Right ventricle myocardium inferior (tissue), 1 donor: ENCODE results near the gene RASL10B. TPM values are rescaled to one million over a fixed set of nuclear protein-coding genes. Genes with fewer than 3 reads are reported as not detected.

Experiments used
- ATAC-seq: fragments of 200-7000 bp; cut with Tn5 transposase; one replicate; pipeline ENCODE4 v1.9.1; 2020; ENCODE audit warnings: mild to moderate bottlenecking, moderate library complexity
- DNase-seq: peaks from one replicate; pipeline ENCODE4 v3.0.0; 2021; ENCODE audit errors: missing footprints
- intact Hi-C: fragments of 100-400 bp; cut with DNase I; formaldehyde crosslinking; loops from one replicate; pipeline ENCODE4 v1.11.0; 2022
- total RNA-seq: library from RNA; stranded (reverse); fragmentation: NEBNext Ultra II Directional; extraction: Animal tissue kit (Norgen Biotek cat#: 25700); gene quantifications from one replicate; pipeline ENCODE4 v1.2.1, GENCODE V29; 2021
- donor health status: DM: no; HTN: yes; CAD: no; lungs with severe emphysema.

The RASL10B gene
- total RNA-seq, 1 donor from 2014 or later, result 18.9 TPM

DNA sequence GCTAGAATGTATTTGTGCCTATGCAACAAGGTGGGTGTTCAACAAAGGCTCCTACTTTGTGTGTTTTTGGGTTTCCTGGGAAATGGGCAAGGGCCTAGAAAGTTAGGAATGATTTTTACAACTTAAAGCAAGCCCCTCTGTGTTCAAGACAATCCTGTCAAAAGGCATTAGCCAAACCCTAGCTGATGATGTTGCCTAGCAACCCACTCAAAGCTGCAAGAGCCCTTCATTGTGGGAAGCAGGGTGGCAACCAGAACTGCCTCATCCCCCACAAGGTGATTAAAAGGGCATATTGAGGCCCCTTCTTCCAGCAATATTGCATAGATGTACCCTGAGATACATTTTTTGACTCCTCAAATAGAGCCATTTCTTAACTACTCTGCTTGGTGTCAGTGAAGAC is 16.0 kb upstream of the RASL10B start:
- ATAC-seq (no peak), DNase-seq (no peak)
- intact Hi-C loops, result no loop called here

GRCh38 chr17:35716173-35716572 is 15.3 kb upstream of the RASL10B start:
- intact Hi-C loops, result no loop called here
- ATAC-seq, result no peak

GRCh38 chr17:35716897-35717465 is 14.5 kb upstream of the RASL10B start:
- ATAC-seq (peak; percentile 63), DNase-seq (no peak)
- intact Hi-C loops, result no loop called here

More at GRCh38 chr17:35716173-35716572, 15.3 kb upstream of the RASL10B start:
- DNase-seq, result no peak

DNA sequence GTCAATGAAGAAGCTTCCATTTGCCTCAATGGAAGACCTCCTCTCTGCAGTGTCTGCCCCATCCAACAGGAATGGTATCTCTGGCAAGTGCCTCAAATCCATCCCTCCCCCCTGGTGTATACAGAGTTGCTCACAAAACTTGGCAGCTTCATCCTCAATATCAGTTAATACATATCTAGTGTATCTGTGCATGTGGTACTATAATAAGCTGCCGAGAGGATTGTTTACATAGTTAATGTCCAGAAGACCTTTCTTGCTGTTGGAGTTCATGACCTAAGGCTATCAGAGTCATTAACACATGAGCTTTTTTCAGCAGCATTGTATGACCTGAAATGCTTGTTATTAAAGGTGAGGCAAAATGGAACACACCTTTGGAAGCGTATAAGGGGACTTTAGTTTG is 14.0 kb upstream of the RASL10B start:
- intact Hi-C loops, result no loop called here
- DNase-seq, result no peak
- peak; percentile 42 for ATAC-seq

DNA sequence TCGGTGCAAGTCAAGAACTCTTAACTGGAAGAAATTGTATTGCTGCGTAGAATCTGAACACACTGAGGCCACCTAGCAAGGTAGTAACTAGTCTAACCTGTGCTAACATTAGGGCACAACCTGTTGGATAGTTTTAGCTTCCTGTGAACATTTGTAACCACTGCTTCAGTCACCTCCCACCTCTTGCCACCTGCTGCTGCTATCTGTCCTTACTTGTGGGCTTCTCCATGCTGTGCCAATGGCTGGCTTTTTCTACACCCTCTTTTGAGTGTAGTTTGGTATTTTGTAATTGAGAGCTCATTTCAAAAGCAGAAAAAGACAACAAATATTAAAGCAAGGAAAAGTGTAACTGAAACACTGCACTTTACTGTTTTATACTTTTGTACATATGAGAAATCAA is 7.7 kb upstream of the RASL10B start:
- ATAC-seq, result no peak
- intact Hi-C loops, result no loop called here
- no peak for DNase-seq

- DNase-seq, result no peak
- ATAC-seq, result no peak
- intact Hi-C loops, result no loop called here
Observed at GRCh38 chr17:35725058-35725457, 6.4 kb upstream of the RASL10B start.

GRCh38 chr17:35725802-35726126 is 5.7 kb upstream of the RASL10B start:
- ATAC-seq, result no peak
- intact Hi-C loops, result no loop called here
- DNase-seq, result no peak

DNA sequence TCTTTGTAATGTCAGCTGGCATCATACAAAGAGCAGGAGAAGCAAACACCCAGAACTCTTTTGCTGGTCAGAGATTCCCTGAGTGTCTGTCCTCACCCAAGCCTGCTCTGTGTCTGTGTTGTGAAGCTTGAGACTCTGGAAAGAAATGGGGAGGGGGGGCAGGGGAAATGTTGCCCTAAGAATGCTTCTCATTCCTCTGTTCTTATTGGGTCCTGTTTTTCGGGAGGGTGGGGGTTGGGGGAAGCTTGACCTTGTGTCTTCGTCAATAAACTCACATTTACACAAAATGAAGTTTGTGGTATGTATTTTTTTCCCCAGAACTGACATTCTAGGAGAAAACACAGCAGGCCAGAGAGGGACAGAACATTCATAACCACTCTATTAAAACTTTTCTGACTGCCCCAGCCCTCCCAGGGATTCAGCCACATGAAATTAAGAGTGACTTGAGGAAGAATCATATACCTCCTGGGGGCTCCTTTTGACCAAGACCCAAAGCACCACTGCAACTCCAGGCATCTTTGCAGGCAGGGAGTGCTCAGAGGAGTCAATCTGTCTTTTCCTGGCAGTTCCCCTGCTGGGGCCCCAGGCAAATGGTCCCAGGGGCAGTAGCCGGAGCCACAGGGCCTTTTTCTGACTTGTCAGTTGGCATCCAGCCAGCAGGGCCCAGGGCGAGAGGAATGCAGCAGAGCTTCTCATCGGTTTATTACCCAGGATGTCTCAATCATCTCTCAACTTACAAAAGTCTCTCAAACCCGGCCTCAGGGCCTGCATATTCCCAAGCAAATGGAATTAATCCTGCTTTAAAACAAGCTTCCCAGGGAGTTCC is 5.1 kb upstream of the RASL10B start:
- intact Hi-C loops, result no loop called here
- DNase-seq (no peak), ATAC-seq (no peak)

DNA sequence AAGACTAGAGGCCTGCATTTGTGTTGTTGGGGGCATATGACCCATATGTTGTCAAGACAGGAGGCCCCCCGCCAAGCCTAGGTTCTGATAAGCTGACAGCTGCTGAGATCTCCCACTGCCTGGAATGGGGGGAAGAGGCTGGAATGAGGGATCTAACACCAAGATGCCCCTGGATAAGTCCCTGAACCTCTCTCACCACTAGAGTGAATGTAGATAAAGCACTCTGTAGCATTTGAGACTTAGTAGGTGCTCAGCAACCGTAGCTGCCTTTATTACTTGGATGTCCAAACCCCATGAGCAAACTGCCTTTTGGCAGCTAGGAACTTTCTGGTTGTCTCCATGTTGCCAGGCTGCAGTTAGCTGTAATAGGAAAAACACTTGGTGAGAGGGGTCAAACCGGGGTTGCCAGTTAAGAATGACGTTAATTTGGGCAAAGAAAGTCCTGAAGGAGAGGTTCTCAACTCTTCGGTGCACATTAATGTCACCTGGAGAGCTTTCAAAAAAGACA is 4.4 kb upstream of the RASL10B start:
- ATAC-seq (no peak), DNase-seq (no peak)
- intact Hi-C loops, result no loop called here

- ATAC-seq, result no peak
- intact Hi-C loops, result no loop called here
- DNase-seq, result no peak
Observed at GRCh38 chr17:35727635-35728034, 3.8 kb upstream of the RASL10B start.

GRCh38 chr17:35728551-35728950 is 2.9 kb upstream of the RASL10B start:
- ATAC-seq (no peak), DNase-seq (no peak)
- intact Hi-C loops, result no loop called here

- DNase-seq (no peak), ATAC-seq (no peak)
- intact Hi-C loops, result no loop called here
Observed at GRCh38 chr17:35729405-35729833, 2.0 kb upstream of the RASL10B start.

DNA sequence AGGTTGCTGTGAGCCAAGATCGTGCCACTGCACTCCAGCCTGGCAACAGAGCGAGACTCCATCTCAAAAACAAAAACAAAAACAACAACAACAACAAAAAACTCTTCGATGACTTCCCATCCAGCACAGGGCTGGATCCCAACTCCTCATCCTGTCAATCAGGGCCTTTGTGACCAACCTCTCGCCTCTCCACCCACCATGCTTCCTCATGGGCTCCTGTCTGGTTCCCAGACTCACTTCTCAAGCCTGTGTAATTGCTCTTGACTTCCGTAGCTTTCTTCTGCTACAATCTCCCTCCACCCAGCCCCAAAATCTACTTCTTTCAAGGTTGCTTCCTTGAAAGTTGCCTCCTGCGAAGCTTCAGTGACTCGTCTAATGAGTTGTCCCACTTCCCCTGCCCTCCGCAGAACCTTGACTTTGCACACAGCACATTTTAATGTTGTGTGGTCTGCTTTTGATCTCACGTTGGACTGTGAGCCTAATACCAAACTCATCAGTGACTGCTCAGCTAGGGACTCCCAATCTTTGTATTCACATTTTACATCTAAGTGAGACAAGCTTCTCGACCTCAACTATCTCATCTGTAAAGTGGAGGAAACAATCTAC is 936 bp upstream of the RASL10B start:
- ATAC-seq (no peak), DNase-seq (no peak)
- intact Hi-C loops, result no loop called here

DNA sequence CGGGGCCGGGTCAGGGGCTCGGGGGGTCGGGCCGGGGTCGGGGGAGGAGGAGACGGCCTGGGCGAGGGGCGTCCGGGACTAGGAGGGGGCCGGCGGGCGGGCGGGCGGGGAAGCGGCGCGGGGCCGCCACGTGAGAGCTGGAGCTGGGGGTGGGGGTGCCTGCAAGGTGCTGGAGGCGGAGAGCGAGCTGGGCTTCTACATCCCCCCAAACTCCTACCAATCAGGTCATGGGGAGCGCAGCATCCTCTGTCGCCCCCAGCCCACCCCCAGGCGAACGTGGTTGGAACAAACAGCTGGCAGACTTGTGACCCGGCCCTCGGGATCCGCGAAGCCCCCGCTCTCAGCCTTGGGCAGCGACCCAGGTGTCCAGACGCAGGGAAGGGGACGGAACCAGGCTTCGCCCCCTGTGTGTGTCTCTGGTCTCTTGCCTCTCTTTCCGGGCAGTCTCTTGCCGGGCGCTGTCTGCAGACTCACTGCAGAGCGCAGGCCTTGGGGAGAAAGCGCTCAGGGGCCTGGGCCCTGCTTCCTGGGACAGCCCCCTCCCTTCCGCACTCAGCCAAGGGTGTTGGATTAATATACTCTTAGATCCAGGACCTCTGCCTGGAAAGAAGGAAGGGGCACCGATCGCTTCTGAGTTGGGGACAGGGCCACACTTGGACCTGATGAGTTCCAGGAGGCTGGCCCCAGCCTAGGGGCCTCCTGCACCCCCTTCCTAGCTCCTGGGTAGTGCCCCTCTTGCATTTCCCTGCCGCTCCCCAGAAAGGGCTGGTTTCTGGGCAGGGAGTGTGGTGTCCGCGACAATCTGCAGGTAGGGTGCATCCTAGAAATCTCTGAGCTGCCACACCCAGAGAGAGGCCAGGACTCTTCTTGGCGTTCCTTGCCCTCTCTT is 722 bp downstream of the RASL10B start:
- intact Hi-C loops, result no loop called here
- DNase-seq (no peak), ATAC-seq (peak; percentile 38)

GRCh38 chr17:35732806-35733136 is 1.3 kb downstream of the RASL10B start:
- intact Hi-C loops, result no loop called here
- DNase-seq (no peak), ATAC-seq (no peak)

DNA sequence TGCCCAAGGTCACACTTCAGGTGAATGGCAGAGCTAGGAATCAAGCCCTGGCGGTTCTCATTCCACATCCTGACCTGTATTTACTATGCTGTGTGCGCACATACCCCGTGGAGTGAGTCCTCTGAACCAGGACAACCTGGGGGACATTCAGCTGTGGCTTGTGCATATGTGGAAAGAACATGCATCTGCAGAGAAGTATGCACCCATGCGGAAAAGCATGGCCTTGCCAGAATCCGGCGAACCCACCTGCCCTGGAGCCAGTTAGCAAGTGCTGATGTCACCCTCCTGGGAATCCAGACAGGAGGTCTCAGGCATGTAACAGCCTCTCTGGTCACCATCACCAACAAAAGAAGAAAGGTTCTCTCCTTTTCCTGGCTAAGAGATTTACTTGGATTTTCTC is 1.9 kb downstream of the RASL10B start:
- intact Hi-C loops, result no loop called here
- DNase-seq (no peak), ATAC-seq (no peak)

DNA sequence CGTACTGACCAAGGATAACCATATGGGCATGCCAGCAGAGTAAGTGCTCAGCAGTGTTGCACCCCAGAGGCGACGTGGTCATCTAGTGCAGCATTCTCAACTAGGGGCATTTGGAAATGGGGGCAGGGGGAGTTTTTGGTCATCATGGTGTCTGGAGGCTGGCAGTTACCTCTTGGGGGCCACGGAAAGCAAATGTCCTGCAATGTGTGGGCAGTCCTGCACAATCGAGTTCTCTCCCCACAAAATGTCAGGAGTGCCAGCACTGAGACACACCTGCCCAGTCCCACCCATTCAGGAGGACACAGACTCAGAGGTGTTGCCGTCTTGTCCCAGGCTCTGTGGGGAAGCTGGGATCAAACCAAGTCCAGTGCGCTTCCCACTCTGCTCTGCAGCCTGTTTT is 3.0 kb downstream of the RASL10B start:
- intact Hi-C loops, result no loop called here
- ATAC-seq (no peak), DNase-seq (no peak)

DNA sequence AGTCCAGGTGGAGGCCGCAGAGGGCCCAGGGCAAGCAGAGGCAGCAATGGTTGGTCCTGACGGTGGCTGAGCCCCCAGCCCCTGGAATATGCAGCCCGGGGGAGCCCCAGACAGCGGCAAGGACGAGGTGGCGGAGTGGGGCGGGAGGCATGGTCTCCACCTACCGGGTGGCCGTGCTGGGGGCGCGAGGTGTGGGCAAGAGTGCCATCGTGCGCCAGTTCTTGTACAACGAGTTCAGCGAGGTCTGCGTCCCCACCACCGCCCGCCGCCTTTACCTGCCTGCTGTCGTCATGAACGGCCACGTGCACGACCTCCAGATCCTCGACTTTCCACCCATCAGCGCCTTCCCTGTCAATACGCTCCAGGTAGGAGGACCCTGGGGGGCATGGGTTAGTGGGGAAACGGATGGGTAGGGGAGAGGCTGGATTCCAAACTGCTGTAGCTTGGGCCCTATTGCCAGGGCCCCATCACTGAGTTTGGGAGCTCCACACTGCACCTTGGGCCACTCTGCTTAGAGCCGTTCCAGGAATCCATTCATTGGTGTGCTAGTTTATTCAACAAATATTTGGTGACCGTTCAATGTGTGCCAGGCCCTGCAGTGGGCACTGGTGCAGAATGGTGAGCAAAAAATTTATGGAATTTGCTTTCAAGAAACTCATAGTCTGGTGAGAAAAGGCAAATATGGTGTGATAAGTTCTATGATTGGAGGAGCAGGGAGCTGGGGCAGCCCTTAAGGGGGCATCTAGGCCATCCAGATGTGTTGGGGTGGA is 3.8 kb downstream of the RASL10B start:
- intact Hi-C loops, result no loop called here
- ATAC-seq (no peak), DNase-seq (no peak)

- intact Hi-C loops, result no loop called here
- ATAC-seq (no peak), DNase-seq (no peak)
Observed at GRCh38 chr17:35736236-35736635, 4.8 kb downstream of the RASL10B start.
